ENCODE data around the gene LYPD4.
A peak's percentile ranks its signal among the peaks of the same experiment; 100 is the strongest.
"Not testable (repeated sequence)": the region's sequence is repeated elsewhere in the genome, so short reads cannot be mapped to it uniquely, and the experiment has no call there.

The LYPD4 gene

GRCh38 chr19:41796362-41796761 is 48.1 kb downstream of the LYPD4 start, which contains the start of gene CEACAM3:
TSS of gene CEACAM3 (plus strand) at chr19:41796587. CDS start at chr19:41796678, 91 bp downstream.
- DNase-seq = no peak

DNA sequence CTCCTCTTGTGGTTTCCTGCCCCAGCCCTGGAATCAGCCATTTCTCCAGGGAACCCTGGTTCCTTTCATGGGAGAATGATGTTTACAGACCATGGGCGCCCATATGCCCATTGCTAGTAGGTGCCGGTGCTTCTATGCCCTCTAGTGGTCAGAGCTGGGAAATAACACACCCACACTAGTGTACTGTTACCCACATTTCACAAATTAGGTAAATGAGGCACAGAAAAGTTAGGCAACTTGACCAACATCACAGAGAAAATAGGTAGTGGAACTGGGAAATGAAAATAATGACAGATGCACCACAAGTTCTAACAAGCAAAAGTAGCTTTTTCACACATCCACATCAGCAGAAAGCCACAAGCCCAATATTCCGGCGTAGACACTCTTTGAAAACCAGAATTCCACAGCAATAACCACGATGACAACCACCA is 49.4 kb downstream of the LYPD4 start:
- peak; percentile 55 to 60 for DNase-seq

GRCh38 chr19:41793414-41793727 is 51.1 kb downstream of the LYPD4 start:
- DNase-seq = no peak

- DNase-seq = peak; percentile 35 to 40
Measured at GRCh38 chr19:41792513-41793413, 51.7 kb downstream of the LYPD4 start.

DNA sequence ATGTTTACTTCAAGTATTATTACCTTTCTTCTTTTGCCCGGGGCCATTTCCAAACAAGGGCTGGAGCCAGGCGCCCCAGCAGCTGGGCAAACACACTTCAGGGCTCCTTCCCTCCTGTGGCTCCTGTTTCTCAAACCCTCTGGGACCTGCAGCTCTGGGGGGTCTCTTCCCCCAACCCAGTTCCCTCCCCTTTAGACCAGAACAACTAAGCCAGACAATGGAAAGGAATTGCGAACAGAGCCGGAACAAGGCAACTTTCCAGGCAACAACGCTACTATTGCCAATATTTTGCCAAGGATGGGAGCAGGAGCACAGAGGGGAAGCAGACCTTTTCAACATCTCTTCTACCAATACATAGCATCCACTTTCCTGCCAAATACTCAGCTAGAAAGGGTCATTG is 55.4 kb downstream of the LYPD4 start:
- DNase-seq = not testable (repeated sequence)

DNA sequence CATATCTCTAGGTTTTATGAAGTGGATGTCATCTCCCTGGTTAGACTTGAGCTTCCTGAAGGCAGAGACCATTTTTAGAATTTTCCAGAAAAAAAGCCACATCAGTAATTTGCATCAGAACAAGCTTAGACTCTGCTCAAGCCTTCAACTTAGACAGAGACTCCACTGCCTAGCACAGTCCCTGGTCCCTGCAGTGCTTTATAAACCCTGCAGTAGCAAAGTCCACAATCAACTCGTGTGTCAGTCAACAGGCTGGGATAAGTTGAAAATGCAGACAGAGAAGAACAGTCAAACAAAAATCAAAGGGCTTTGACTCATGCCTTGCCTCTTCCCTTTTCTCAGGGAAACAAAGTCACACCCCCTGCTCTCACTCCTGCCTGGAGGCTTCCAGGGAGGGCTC is 56.0 kb downstream of the LYPD4 start:
- not testable (repeated sequence) for DNase-seq
